ENCODE measurements around the gene TWNK.
A peak's percentile ranks its signal among the peaks of the same experiment; 100 is the strongest.
"Not testable (repeated sequence)": the region's sequence is repeated elsewhere in the genome, so short reads cannot be mapped to it uniquely, and the experiment has no call there.

The TWNK gene

GRCh38 chr10:101032637-101033224, 45.4 kb downstream of the TWNK start:
- peak overlapping the region; percentile 93 for H3K4me2 ChIP-seq (ENCODE audit: insufficient read depth, low read length)

GRCh38 chr10:101033276-101033675, 45.9 kb downstream of the TWNK start:
- peaks cover 12% of the 10 kb centered on the region for H3K27me3 ChIP-seq (ENCODE audit: insufficient read depth, low read length, poor library complexity)
- no peak for DNase-seq
- H3K36me3 ChIP-seq (ENCODE audit: insufficient read depth, low read length): no peaks in the 10 kb centered on the region
- TF ChIP-seq EZH2 (IDR thresholded peaks at IDR 0.05; ENCODE audit: borderline replicate concordance, low read depth, low read length, severe bottlenecking) (no peak), CTCF (IDR thresholded peaks at IDR 0.05; ENCODE audit: borderline replicate concordance, extremely low read depth, low read length, poor library complexity, severe bottlenecking) (no peak)
- peaks cover 21% of the 10 kb centered on the region for H4K20me1 ChIP-seq (ENCODE audit: insufficient read depth, low read length)
- no peaks in the 10 kb centered on the region for H3K79me2 ChIP-seq (ENCODE audit: insufficient read depth, low read length)
- no peak overlapping the region for H2AFZ ChIP-seq (ENCODE audit: low read depth, low read length)
- H3K27ac ChIP-seq (ENCODE audit: low read length): no peak overlapping the region
- H3K9me3 ChIP-seq (ENCODE audit: insufficient read depth, low read length, severe bottlenecking): no peaks in the 10 kb centered on the region
- H3K4me2 ChIP-seq (ENCODE audit: insufficient read depth, low read length): peak overlapping the region; percentile 93; the same call in 1 of the 2 replicates
- H3K4me1 ChIP-seq (ENCODE audit: insufficient read depth, low read length): peaks cover 32% of the 10 kb centered on the region
- H3K4me3 ChIP-seq (ENCODE audit: low read depth in 1 of 2, low read length in 2 of 2): no peak overlapping the region; a peak in 1 of 4 replicates
- no peak for ATAC-seq (ENCODE audit: insufficient read depth, low read depth)
- no peak overlapping the region for H3K9ac ChIP-seq (ENCODE audit: low read depth, low read length)

More at GRCh38 chr10:101032637-101033224, 45.4 kb downstream of the TWNK start:
- Histone ChIP-seq H3K9ac (ENCODE audit: low read depth, low read length) (peak overlapping the region; percentile 50), H2AFZ (ENCODE audit: low read depth, low read length) (peak overlapping the region; percentile 78), H3K4me1 (ENCODE audit: insufficient read depth, low read length) (peaks cover 32% of the 10 kb centered on the region), H3K36me3 (ENCODE audit: insufficient read depth, low read length) (no peaks in the 10 kb centered on the region), H3K79me2 (ENCODE audit: insufficient read depth, low read length) (no peaks in the 10 kb centered on the region), H3K27ac (ENCODE audit: low read length) (peak overlapping the region; percentile 64), H4K20me1 (ENCODE audit: insufficient read depth, low read length) (peaks cover 20% of the 10 kb centered on the region), H3K4me3 (ENCODE audit: low read depth in 1 of 2, low read length in 2 of 2) (peak overlapping the region; percentile 19 to 68; a peak in 3 of 4 replicates), H3K9me3 (ENCODE audit: insufficient read depth, low read length, severe bottlenecking) (no peaks in the 10 kb centered on the region), H3K27me3 (ENCODE audit: insufficient read depth, low read length, poor library complexity) (peaks cover 14% of the 10 kb centered on the region)
- no peak for TF ChIP-seq EZH2 (IDR thresholded peaks at IDR 0.05; ENCODE audit: borderline replicate concordance, low read depth, low read length, severe bottlenecking)
- no peak for TF ChIP-seq CTCF (IDR thresholded peaks at IDR 0.05; ENCODE audit: borderline replicate concordance, extremely low read depth, low read length, poor library complexity, severe bottlenecking)
- DNase-seq: peak; percentile 36
- peak; percentile 39 for ATAC-seq (ENCODE audit: insufficient read depth, low read depth)

- H2AFZ ChIP-seq (ENCODE audit: low read depth, low read length); H3K79me2 ChIP-seq (ENCODE audit: insufficient read depth, low read length); H3K9ac ChIP-seq (ENCODE audit: low read depth, low read length); ATAC-seq (ENCODE audit: insufficient read depth, low read depth); DNase-seq; H3K4me2 ChIP-seq (ENCODE audit: insufficient read depth, low read length); H3K36me3 ChIP-seq (ENCODE audit: insufficient read depth, low read length); H3K9me3 ChIP-seq (ENCODE audit: insufficient read depth, low read length, severe bottlenecking); H3K4me3 ChIP-seq (ENCODE audit: low read depth in 1 of 2, low read length in 2 of 2); H3K27ac ChIP-seq (ENCODE audit: low read length): not testable (repeated sequence)
- H3K27me3 ChIP-seq (ENCODE audit: insufficient read depth, low read length, poor library complexity): peaks cover 12% of the 10 kb centered on the region
- peaks cover 25% of the 10 kb centered on the region for H4K20me1 ChIP-seq (ENCODE audit: insufficient read depth, low read length)
- H3K4me1 ChIP-seq (ENCODE audit: insufficient read depth, low read length): peaks cover 32% of the 10 kb centered on the region
These were observed 47.1 kb downstream of the TWNK start for GRCh38 chr10:101034404-101034803.

DNA sequence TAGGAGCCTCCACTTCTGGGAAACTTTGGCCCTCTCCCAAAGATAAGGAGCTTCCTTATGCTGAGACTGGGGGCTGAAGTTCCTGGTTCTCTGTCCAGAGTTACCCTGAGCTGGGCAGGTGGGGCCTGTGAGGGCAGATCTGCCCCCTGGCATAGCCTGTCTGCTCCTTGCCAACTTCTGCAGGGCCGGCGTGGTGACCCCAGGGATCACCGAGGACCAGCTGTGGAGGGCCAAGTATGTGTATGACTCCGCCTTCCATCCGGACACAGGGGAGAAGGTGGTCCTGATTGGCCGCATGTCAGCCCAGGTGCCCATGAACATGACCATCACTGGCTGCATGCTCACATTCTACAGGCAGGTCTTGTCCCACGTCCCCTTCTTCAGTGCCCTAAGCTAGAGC, 48.0 kb downstream of the TWNK start:
- Histone ChIP-seq H3K9me3 (ENCODE audit: insufficient read depth, low read length, severe bottlenecking) (no peaks in the 10 kb centered on the region), H3K27me3 (ENCODE audit: insufficient read depth, low read length, poor library complexity) (peaks cover 11% of the 10 kb centered on the region), H3K4me1 (ENCODE audit: insufficient read depth, low read length) (peaks cover 29% of the 10 kb centered on the region), H3K4me3 (ENCODE audit: low read depth in 1 of 2, low read length in 2 of 2) (no peak overlapping the region), H3K9ac (ENCODE audit: low read depth, low read length) (no peak overlapping the region), H4K20me1 (ENCODE audit: insufficient read depth, low read length) (peaks cover 23% of the 10 kb centered on the region), H3K4me2 (ENCODE audit: insufficient read depth, low read length) (no peak overlapping the region), H3K27ac (ENCODE audit: low read length) (no peak overlapping the region), H2AFZ (ENCODE audit: low read depth, low read length) (no peak overlapping the region), H3K36me3 (ENCODE audit: insufficient read depth, low read length) (no peaks in the 10 kb centered on the region), H3K79me2 (ENCODE audit: insufficient read depth, low read length) (0 out of 2 replicates have a peak, but pooled peaks cover 2% of the 10 kb centered on the region)
- TF ChIP-seq EZH2 (IDR thresholded peaks at IDR 0.05; ENCODE audit: borderline replicate concordance, low read depth, low read length, severe bottlenecking): no peak
- no peak for TF ChIP-seq CTCF (IDR thresholded peaks at IDR 0.05; ENCODE audit: borderline replicate concordance, extremely low read depth, low read length, poor library complexity, severe bottlenecking)
- DNase-seq (no peak), ATAC-seq (ENCODE audit: insufficient read depth, low read depth) (no peak)

Measured in DND-41 (cell line).